GM21723 (cell line): ENCODE measurements around the gene OR2T8.

Source experiments
- ATAC-seq: cut with Tn5 transposase; IDR thresholded peaks from one replicate; pipeline ENCODE4 v1.9.1; 2021; ENCODE audit warnings: mild to moderate bottlenecking, moderate library complexity; ENCODE audit not compliant: unreplicated experiment

Gene OR2T8

GRCh38 chr1:247919952-247920351 lies at the start of gene OR2T8:
Gene OR2T8 (plus strand): TSS chr1:247920252. CDS start chr1:247921018, 766 bp downstream.
- no peak for ATAC-seq

- ATAC-seq: no peak
Measured at GRCh38 chr1:247883346-247883745, 36.7 kb upstream of the OR2T8 start.

GRCh38 chr1:247884797-247885413 lies 35.1 kb upstream of the OR2T8 start:
- ATAC-seq: no peak

GRCh38 chr1:247895163-247895637 lies 24.9 kb upstream of the OR2T8 start, which contains the start of gene OR2W3:
Gene OR2W3 (plus strand): TSS chr1:247895587. CDS start chr1:247895587, 0 bp downstream.
- ATAC-seq: no peak

- ATAC-seq: no peak
Measured at GRCh38 chr1:247895976-247896375, 24.1 kb upstream of the OR2T8 start.

GRCh38 chr1:247904122-247904521 lies 15.9 kb upstream of the OR2T8 start:
- no peak for ATAC-seq

- no peak for ATAC-seq
Measured at GRCh38 chr1:247905181-247905580, 14.9 kb upstream of the OR2T8 start.

GRCh38 chr1:247905910-247906503 lies 14.0 kb upstream of the OR2T8 start:
- ATAC-seq: no peak

- no peak for ATAC-seq
Measured at GRCh38 chr1:247906504-247907047, 13.5 kb upstream of the OR2T8 start.

GRCh38 chr1:247908766-247909165 lies 11.3 kb upstream of the OR2T8 start:
- no peak for ATAC-seq

- ATAC-seq: no peak
Measured at GRCh38 chr1:247913786-247914185, 6.3 kb upstream of the OR2T8 start.

- ATAC-seq: no peak
Measured at GRCh38 chr1:247914941-247915662, 5.0 kb upstream of the OR2T8 start.

GRCh38 chr1:247923941-247924340 lies 3.9 kb downstream of the OR2T8 start:
- ATAC-seq: no peak

- no peak for ATAC-seq
Measured at GRCh38 chr1:247924868-247925267, 4.8 kb downstream of the OR2T8 start, which contains the start of gene OR2AJ1. Gene OR2AJ1 (plus strand): TSS chr1:247924889. CDS start chr1:247933769, 8,880 bp downstream.

- no peak for ATAC-seq
Measured at GRCh38 chr1:247933989-247934388, 13.9 kb downstream of the OR2T8 start.

GRCh38 chr1:247935781-247936180 lies 15.7 kb downstream of the OR2T8 start:
- ATAC-seq: no peak

- ATAC-seq: no peak
Measured at GRCh38 chr1:247936415-247936814, 16.4 kb downstream of the OR2T8 start.

- ATAC-seq: peak; percentile 100
Measured at GRCh38 chr1:247936965-247937734, 17.1 kb downstream of the OR2T8 start.

GRCh38 chr1:247942624-247943023 lies 22.6 kb downstream of the OR2T8 start:
- no peak for ATAC-seq

GRCh38 chr1:247948558-247948957 lies 28.5 kb downstream of the OR2T8 start, which contains the start of gene OR2L8:
Gene OR2L8 (plus strand): TSS chr1:247948858. CDS start chr1:247948858, 0 bp downstream.
- no peak for ATAC-seq

GRCh38 chr1:247953408-247953807 lies 33.4 kb downstream of the OR2T8 start:
- ATAC-seq: no peak
